Mucosa of rectum (tissue), 2 donors: ENCODE results near the gene TEX44.

Source experiments
- H3K27ac ChIP-seq, 2 donors: one replicate each; pipeline ENCODE4 v1.7.0; 2013; ENCODE audit warnings: inconsistent platforms in 2 of 2, low read depth in 2 of 2, low read length in 2 of 2
- H3K27me3 ChIP-seq, 2 donors: one replicate each; pipeline ENCODE4 v1.7.0; 2013; ENCODE audit warnings: low read length in 2 of 2; ENCODE audit not compliant: control insufficient read depth in 2 of 2, insufficient read depth in 2 of 2
- H3K36me3 ChIP-seq, 2 donors: one replicate each; pipeline ENCODE4 v1.7.0; 2013; ENCODE audit warnings: low read length in 2 of 2; ENCODE audit not compliant: control insufficient read depth in 2 of 2, insufficient read depth in 2 of 2
- H3K4me1 ChIP-seq, 2 donors: one replicate each; pipeline ENCODE4 v1.7.0; 2013; ENCODE audit warnings: low read length in 2 of 2, mild to moderate bottlenecking in 1 of 2; ENCODE audit not compliant: control insufficient read depth in 2 of 2, insufficient read depth in 2 of 2
- H3K4me3 ChIP-seq, 2 donors: one replicate each; pipeline ENCODE4 v1.7.0; 2013; ENCODE audit warnings: low read length in 2 of 2
- H3K9ac ChIP-seq, 2 donors: one replicate each; pipeline ENCODE4 v1.7.0; 2013; ENCODE audit warnings: low read length in 2 of 2, low read depth in 1 of 2, mild to moderate bottlenecking in 1 of 2
- H3K9me3 ChIP-seq, 2 donors: one replicate each; pipeline ENCODE4 v1.7.0; 2013; ENCODE audit warnings: low read length in 2 of 2; ENCODE audit not compliant: control insufficient read depth in 2 of 2
- donor health status: healthy.
- donor health status: Normal muscosa, but diverticular disease.

The TEX44 gene

GRCh38 chr2:231604685-231605606 is 12.3 kb downstream of the TEX44 start:
- no peaks in the 10 kb centered on the region for H3K36me3 ChIP-seq
- H3K27ac ChIP-seq, result peak overlapping the region; percentile 95 to 98
- peaks cover 16 to 18% of the 10 kb centered on the region in 2 donors for H3K4me1 ChIP-seq
- no peaks in the 10 kb centered on the region for H3K27me3 ChIP-seq
- peak overlapping the region; percentile 74 to 96 for H3K9ac ChIP-seq
- H3K9me3 ChIP-seq, result no peaks in the 10 kb centered on the region
- peak overlapping the region; percentile 59 to 63 for H3K4me3 ChIP-seq

GRCh38 chr2:231605607-231606091 is 13.0 kb downstream of the TEX44 start:
- peak overlapping the region; percentile 74 to 96 for H3K9ac ChIP-seq
- H3K4me1 ChIP-seq, result peaks cover 16 to 18% of the 10 kb centered on the region in 2 donors
- no peaks in the 10 kb centered on the region for H3K27me3 ChIP-seq
- H3K27ac ChIP-seq, result peak overlapping the region; percentile 95 to 98
- H3K9me3 ChIP-seq, result no peaks in the 10 kb centered on the region
- no peaks in the 10 kb centered on the region for H3K36me3 ChIP-seq
- H3K4me3 ChIP-seq, result peak overlapping the region in 1 of 2 donors; percentile 59

GRCh38 chr2:231606941-231607340 is 14.3 kb downstream of the TEX44 start:
- Histone ChIP-seq H3K4me1 (peaks cover 18 to 19% of the 10 kb centered on the region in 2 donors), H3K36me3 (no peaks in the 10 kb centered on the region), H3K4me3 (no peak overlapping the region), H3K9ac (no peak overlapping the region), H3K27me3 (no peaks in the 10 kb centered on the region), H3K9me3 (no peaks in the 10 kb centered on the region), H3K27ac (no peak overlapping the region)

- Histone ChIP-seq H3K9ac (peak overlapping the region; percentile 70 to 71), H3K9me3 (no peaks in the 10 kb centered on the region), H3K4me3 (no peak overlapping the region), H3K4me1 (peaks cover 30 to 35% of the 10 kb centered on the region in 2 donors), H3K27ac (peak overlapping the region; percentile 95 to 98), H3K36me3 (no peaks in the 10 kb centered on the region), H3K27me3 (no peaks in the 10 kb centered on the region)
These were observed 18.8 kb downstream of the TEX44 start for GRCh38 chr2:231611273-231612108.

GRCh38 chr2:231612109-231612455 is 19.4 kb downstream of the TEX44 start:
- Histone ChIP-seq H3K4me1 (peaks cover 30 to 35% of the 10 kb centered on the region in 2 donors), H3K9me3 (no peaks in the 10 kb centered on the region), H3K9ac (peak overlapping the region; percentile 70 to 71), H3K27ac (peak overlapping the region; percentile 95 to 98), H3K36me3 (no peaks in the 10 kb centered on the region), H3K4me3 (peak overlapping the region in 1 of 2 donors; percentile 16), H3K27me3 (no peaks in the 10 kb centered on the region)

- peak overlapping the region; percentile 95 to 98 for H3K27ac ChIP-seq
- peak overlapping the region; percentile 46 to 63 for H3K4me3 ChIP-seq
- H3K27me3 ChIP-seq, result no peaks in the 10 kb centered on the region
- peak overlapping the region; percentile 80 to 88 for H3K9ac ChIP-seq
- H3K9me3 ChIP-seq, result no peaks in the 10 kb centered on the region
- peaks cover 35 to 36% of the 10 kb centered on the region in 2 donors for H3K4me1 ChIP-seq
- H3K36me3 ChIP-seq, result no peaks in the 10 kb centered on the region
These were observed 20.0 kb downstream of the TEX44 start for GRCh38 chr2:231612456-231613330.

- H3K36me3 ChIP-seq, result no peaks in the 10 kb centered on the region
- peaks cover 35 to 40% of the 10 kb centered on the region in 2 donors for H3K4me1 ChIP-seq
- no peaks in the 10 kb centered on the region for H3K9me3 ChIP-seq
- H3K9ac ChIP-seq, result peak overlapping the region; percentile 80 to 88
- H3K27me3 ChIP-seq, result no peaks in the 10 kb centered on the region
- peak overlapping the region; percentile 95 to 98 for H3K27ac ChIP-seq
- H3K4me3 ChIP-seq, result peak overlapping the region; percentile 46 to 63
These were observed 20.6 kb downstream of the TEX44 start for GRCh38 chr2:231613331-231613662.

GRCh38 chr2:231613663-231614558 is 21.2 kb downstream of the TEX44 start:
- Histone ChIP-seq H3K27ac (peak overlapping the region; percentile 95 to 98), H3K27me3 (no peaks in the 10 kb centered on the region), H3K9ac (peak overlapping the region; percentile 82 to 88), H3K4me1 (peaks cover 35 to 40% of the 10 kb centered on the region in 2 donors), H3K9me3 (no peaks in the 10 kb centered on the region), H3K36me3 (no peaks in the 10 kb centered on the region), H3K4me3 (peak overlapping the region; percentile 68 to 86)
